ENCODE data around the gene SETD1A.
A peak's percentile ranks its signal among the peaks of the same experiment; 100 is the strongest.

Gene SETD1A

DNA sequence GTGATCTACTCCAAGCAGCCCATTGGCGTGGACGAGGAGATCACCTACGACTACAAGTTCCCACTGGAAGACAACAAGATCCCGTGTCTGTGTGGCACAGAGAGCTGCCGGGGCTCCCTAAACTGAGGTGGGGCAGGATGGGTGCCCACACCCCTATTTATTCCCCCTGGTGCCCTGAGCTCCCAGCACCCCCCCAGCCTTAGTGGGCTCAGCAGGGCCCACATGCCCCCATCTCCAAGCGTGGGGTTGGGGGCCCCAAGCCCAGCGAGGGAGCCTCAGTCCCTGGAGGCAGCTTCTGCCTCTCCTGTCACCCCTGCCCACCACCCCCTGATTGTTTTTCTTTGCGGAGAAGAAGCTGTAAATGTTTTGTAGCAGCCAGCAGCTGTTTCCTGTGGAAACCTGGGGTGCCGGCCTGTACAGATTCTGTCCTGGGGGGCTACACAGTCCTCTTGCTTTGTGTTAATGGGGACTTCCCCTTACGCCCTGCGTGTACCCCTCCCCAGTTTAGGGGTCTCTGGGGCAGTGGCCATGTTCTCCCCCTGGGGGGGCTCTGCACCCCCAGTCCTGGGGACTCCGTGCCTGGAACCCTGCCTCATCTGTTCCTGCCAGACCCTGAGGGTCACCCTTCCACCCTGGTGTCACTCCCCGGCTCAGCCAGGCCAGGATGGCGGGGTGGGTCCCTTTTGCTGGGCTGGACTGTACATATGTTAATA, 26.5 kb downstream of the SETD1A start:
- no peak for DNase-seq

DNA sequence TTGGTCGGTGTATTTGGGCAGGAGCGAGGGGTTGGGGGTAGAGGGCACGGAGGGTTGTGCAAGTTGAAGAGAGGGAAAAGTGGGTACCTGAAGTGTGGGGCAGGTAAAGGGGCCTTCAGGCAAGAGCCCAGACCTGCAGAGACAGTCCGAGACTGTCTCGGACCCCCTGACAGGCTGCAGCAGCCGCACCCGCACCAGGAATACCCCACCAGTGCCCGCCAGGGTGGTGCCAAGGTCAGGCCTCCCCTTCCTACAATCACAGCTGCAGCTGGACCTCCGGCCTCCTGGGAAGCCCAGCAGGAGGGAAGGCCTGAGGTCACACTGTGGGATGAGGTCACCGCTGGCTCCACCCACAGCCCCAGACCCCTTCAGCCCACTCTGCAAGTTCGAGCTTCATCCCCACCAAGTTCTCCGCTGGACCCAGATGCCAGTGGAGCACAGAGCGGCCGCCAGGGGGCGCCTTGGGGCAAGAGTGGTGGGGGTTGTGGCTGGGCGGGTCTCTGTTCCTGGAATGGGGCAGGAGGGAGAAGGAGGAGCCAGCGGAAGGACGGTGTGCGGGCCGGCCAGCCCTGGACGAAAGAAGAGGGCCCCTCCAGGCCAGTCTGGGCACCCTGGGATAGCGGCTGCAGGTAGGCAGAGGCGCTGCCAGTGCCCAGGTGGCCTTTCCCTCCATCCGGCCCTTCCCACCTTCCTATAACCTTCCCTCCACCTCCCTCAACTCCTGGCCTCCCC, 27.3 kb downstream of the SETD1A start, which contains the start of gene HSD3B7:
Gene HSD3B7, plus strand, starts transcription at position 539 of the 732 bp plus-strand sequence. CDS start 452 bp downstream, outside the sequence.
- DNase-seq = peak; percentile 78

DNA sequence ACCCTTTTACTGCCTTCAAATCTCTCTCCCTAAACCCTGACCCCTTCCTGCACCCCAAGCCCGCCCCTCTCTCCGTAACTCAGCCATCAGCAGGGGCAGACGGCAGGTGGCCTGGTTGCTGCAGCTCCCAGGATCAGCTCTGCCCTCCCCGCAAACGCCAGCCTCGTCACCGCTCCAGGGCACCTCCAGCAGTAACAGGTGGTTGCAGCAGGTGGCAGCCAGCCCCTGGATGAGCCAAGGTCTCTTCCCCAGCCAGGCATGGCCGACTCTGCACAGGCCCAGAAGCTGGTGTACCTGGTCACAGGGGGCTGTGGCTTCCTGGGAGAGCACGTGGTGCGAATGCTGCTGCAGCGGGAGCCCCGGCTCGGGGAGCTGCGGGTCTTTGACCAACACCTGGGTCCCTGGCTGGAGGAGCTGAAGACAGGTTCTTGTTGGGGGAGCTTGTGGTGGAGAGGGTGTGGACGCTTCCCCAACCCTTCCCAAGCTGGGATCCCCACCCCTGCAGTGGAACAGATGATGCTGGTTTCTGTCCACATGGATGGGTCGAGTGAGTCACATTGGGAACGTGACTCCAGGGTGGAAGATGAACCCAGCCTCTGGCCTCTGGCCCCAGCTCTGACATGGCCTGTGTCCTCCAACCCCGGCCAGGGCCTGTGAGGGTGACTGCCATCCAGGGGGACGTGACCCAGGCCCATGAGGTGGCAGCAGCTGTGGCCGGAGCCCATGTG, 28.0 kb downstream of the SETD1A start:
- DNase-seq = no peak

- no peak for DNase-seq
Measured at GRCh38 chr16:30986129-30986991, 28.8 kb downstream of the SETD1A start.

GRCh38 chr16:30987581-30988190, 30.1 kb downstream of the SETD1A start:
- no peak for DNase-seq

DNA sequence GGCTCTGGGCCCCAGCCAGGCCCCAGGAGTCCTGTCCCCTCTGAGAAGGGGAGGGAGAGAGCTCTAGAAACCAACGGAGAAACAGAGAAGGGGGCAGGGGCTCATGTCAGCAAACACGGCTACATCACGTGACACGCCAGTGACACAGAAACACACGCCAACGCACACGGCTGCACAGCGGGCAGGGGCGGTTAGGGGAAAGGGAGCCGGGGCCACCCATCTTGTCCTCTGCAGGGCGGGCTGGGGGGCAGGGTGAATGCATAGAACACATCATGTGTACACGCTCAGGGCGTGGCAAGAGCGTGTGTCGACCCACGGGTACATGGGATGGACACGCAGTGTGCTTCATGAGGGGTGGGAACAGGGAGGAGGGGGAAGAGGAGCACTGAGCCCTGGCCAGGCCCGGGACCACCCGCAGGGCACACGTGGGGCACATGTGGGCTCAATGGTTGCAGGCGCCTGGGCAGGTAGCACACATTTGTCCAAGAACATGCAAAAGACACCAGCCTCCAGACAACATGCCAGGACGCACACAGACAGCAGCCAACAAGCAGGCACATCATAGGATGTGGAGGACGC, 32.0 kb downstream of the SETD1A start:
- no peak for DNase-seq

DNA sequence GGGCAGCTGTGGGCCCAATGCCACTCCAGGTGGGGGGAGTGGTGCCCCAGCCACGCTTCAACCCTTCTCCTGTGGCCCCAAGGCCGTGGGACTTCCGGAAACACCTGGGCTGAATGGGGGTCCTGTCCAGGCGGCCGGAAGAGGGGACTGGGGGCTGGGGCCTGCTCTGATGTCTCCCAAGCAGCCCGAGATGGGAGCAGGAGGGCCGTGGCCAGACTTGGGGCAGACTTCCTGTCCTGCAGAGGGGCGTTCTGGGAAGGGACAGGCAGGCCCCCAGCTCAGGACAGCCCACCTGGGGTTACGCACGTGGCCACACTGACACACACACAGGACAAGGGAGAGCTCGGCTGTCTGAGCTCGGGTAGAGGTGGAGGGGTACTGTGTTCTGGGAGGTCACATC, 32.6 kb downstream of the SETD1A start:
- DNase-seq = no peak

DNA sequence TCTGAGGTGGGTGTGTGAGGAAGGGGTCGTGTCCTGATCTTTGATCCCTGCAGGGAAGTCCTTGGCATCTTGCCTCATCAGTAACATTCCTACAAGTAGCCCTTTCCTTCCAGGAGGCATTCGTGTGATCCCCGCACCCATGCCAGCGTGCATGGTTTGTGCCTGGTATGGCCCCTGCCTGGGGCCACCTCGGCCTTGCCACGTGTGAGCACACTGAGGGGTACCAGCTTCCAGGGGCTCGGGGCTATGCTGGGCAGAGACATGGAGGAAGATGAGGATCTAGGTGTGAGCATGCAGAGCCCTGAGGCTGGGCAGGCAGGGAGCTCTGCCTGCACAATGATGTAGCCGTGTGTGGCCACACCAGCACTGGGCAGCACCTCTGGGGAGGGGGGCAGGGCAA, 33.5 kb downstream of the SETD1A start:
- no peak for DNase-seq

DNA sequence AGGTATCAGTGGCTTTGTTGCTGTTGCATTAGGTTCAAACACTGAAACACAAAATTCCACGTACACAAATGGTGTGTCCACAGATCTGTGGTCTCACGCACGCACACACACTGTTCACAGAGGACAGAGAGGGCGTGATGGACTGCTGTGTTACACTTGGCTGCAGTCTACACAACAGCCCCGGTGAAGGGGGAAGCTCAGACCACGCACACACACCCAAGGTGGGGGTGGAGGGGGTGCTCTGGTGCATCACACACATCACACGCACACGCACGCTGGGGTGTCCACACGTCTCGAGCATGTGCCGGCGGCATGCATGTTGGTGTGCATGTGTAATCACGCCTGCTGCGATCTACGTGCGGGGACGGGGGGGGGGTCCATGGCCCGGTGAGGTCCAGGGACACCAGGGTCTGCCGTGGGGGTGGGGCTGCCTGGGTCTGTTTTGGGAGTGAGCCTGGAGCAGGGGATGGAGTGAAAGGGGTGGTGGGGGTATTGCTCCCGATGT, 34.8 kb downstream of the SETD1A start:
- no peak for DNase-seq

- DNase-seq = no peak
Measured at GRCh38 chr16:30992931-30993816, 35.6 kb downstream of the SETD1A start.

GRCh38 chr16:30995927-30996323, 38.4 kb downstream of the SETD1A start:
- no peak for DNase-seq

DNA sequence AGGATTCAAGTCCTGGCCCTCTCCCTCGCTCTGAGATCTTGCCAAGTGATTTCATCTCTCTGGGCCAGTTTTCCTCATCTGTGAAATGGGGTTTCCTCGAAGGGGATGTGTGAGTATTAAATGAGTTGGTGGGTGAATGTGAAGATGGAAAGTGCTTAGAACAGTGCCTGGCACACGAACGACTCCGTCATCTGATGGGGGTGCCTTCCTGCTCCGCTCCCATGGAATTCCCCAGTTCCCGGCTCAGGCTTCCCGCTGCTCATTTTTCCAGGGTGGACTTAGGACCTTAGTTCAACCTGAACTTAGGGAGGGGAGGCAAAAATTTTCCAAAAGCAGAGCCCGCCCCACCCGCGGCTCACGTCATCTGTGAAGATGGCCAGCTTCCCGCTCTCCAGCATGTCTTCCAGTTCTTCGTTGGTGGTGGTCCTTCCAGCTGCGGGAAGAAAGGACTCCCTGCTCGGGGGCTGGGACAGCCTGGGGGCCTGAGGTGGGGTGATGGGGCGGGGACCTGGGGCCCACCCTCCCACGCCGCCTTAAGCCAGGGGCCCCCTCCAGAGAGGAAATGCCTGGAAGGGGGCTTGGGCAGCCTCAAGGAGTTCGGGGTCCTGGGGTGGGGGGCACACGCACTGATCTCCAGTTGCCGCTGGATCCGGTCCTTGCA, 38.9 kb downstream of the SETD1A start:
- no peak for DNase-seq

DNA sequence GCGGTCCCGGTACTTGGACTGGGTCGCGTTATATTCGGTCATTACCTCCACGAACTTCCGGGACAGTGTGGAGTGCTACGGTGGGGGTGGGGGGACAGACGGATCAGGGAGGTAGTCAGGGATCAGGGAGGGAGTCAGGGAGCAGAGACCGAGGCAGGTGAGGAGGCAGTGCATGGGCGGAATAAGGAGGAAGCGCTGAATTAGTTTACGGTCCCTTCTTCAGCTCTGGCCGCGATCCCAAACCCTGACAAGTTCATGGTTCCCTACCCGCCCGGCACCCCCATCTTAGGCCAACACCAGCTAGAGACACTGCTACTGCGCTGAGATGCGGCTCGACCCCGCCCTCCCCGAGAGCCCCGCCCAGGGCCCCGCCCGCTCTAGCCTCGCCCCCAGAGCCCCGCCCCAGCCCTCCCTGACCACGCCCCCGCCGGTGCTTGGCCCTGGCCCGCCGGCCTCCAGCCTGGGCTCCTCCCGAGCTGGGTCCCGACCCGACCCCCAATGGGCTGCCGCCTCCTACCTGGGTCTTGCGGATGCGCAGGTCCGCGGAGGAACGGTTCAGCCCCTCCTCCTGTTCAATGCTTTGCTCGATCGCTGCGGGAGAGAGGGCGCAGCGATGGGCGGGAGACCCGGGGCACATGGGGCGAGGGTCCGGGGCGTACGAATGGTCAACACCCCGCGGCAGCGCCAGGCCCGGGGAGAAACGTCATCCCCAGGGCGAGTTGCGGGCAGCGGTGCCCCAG, 39.6 kb downstream of the SETD1A start:
- peak; percentile 74 for DNase-seq

- no peak for DNase-seq
Measured at GRCh38 chr16:30997725-30998711, 40.5 kb downstream of the SETD1A start.

DNA sequence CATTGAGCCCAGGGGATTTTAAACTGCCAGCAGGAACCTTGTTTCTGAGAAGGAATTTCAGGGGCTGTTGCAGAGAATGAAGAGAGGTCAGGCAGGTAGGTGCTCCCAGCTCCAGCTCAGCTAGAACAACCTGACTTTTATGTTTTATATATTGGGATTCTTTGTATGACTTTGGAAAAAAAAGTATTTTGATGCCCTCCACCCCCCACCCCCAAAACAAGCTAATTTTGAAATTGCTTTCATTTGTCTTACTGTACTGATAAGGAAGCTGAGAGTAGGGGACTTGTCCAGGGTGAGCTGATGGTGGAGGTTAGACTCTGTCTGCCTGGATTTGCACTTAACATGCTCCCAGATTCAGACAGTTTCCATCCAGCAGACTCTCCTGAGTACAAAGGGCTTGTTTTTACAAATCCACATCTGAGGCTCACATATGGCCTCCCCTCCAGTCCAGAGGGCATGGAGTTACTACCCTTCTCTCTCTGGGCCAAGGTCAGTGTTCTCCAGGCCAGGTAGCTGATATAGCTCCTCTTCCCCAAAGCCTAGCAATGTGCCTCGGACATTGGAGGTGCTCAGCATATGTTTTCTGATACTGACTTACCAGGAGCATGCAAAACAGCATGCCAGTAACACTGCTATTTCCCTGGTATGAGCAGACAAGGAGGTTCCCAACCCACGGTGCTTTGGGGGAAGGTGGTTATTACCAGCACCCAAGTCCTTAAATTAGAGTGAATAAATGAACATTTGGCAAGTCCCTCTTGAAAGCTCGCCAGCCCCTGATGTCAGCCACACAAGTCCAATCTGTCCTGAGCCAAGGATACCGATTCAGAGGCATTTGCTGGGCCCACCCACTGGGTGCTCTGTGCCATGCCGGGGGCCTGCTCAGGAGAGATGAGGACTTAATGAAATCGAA, 41.6 kb downstream of the SETD1A start:
- no peak for DNase-seq

GRCh38 chr16:31000671-31001382, 43.3 kb downstream of the SETD1A start:
- no peak for DNase-seq

Data from activated T-cell treated with anti-CD3 and anti-CD28 coated beads for 4 hours (primary cell).